Suprapubic skin (tissue), 4 donors: ENCODE results near the gene CBLB.

Experiments used
- CTCF ChIP-seq, 2 donors: fragments of 200-600 bp in 1 of 2; fragments of 450-650 bp in 1 of 2; sonication (generic) in 1 of 2; IDR thresholded peaks; one replicate each; pipeline ENCODE4 v1.5.1; 2016 to 2019; ENCODE audit warnings: antibody characterized with exemption in 2 of 2, mild to moderate bottlenecking in 1 of 2, moderate library complexity in 1 of 2
- EP300 ChIP-seq: sonication (generic); formaldehyde crosslinking; IDR thresholded peaks from one replicate; pipeline ENCODE4 v1.6.1; 2017; ENCODE audit warnings: antibody characterized with exemption
- POLR2A ChIP-seq, 2 donors: fragments of 450-650 bp; IDR thresholded peaks; one replicate each; pipeline ENCODE4 v1.6.1; 2017; ENCODE audit warnings: antibody characterized with exemption in 2 of 2, mild to moderate bottlenecking in 2 of 2, moderate library complexity in 2 of 2
- POLR2AphosphoS5 ChIP-seq, 3 donors: sonication (generic); formaldehyde crosslinking; IDR thresholded peaks; one replicate each; pipeline ENCODE4 v1.6.1; 2017; ENCODE audit warnings: antibody characterized with exemption in 3 of 3

GRCh38 chr3:105834768-105835167 lies 34.0 kb downstream of the CBLB start:
- TF ChIP-seq CTCF (IDR thresholded peaks at IDR 0.05) (no peak), POLR2A (IDR thresholded peaks at IDR 0.05) (no peak), EP300 (no peak), POLR2AphosphoS5 (IDR thresholded peaks at IDR 0.05) (no peak)
